Peyer's patch (tissue), 4 donors: Measurements from ENCODE around the gene ASIC4.

Source experiments
- CTCF ChIP-seq, 6 experiments: fragments of 450-650 bp in 4 of 6; fragments of 200-600 bp in 2 of 6; sonication (generic) in 1 of 6; IDR thresholded peaks; one replicate each; pipeline ENCODE4 v1.5.1; 2017 to 2019; ENCODE audit warnings: antibody characterized with exemption in 6 of 6, mild to moderate bottlenecking in 3 of 6, moderate library complexity in 1 of 6
- POLR2A ChIP-seq, 2 donors: fragments of 450-650 bp; IDR thresholded peaks; one replicate each; pipeline ENCODE4 v1.5.1; 2017; ENCODE audit warnings: antibody characterized with exemption in 2 of 2, mild to moderate bottlenecking in 2 of 2, moderate library complexity in 2 of 2

- no peak for TF ChIP-seq POLR2A (IDR thresholded peaks at IDR 0.05)
- TF ChIP-seq CTCF (IDR thresholded peaks at IDR 0.05): no peak
Measured at GRCh38 chr2:219520079-219520478, 5.8 kb downstream of the ASIC4 start.
